H1 (cell line): ENCODE measurements around the gene RIN3. TPM values are rescaled to one million over a fixed set of nuclear protein-coding genes. Genes with fewer than 3 reads are reported as not detected.

Experiments used
- CTCF ChIA-PET: fragments of 300-600 bp; sonication (Branson Sonifier 250); formaldehyde crosslinking; loops from one replicate; lab custom pipeline; 2021; ENCODE audit not compliant: partially characterized antibody; lab: Charles Lee
- POLR2A ChIA-PET: fragments of 300-600 bp; sonication (Branson Sonifier 250); formaldehyde crosslinking; loops from one replicate; lab custom pipeline; 2021; ENCODE audit warnings: inconsistent platforms; ENCODE audit not compliant: partially characterized antibody; lab: Charles Lee
- DNase-seq, 2 experiments: peaks; one replicate each; pipeline versions ENCODE4 v3.0.0 to v3.0.0-alpha.2; 2010 to 2022; ENCODE audit warnings: low spot score in 2 of 2, low read depth in 1 of 2, mixed read lengths in 1 of 2
- FAIRE-seq: peaks from 2 replicates; lab custom pipeline; 2011; peaks lifted over from hg19 to GRCh38; lab: Jason Lieb, UNC
- H2AFZ ChIP-seq: 2 replicates; pipeline ENCODE4 v1.8.1; 2012; ENCODE audit warnings: low read length, inconsistent platforms
- H2AK5ac ChIP-seq: 2 replicates; pipeline ENCODE4 v1.6.1; 2013; ENCODE audit warnings: low read depth, low read length
- H2BK120ac ChIP-seq: replicated peaks from 2 replicates; pipeline ENCODE3; 2013; ENCODE audit warnings: low read depth, low read length, inconsistent platforms
- H2BK12ac ChIP-seq: 2 replicates; pipeline ENCODE4 v1.6.1; 2013; ENCODE audit warnings: low read depth, low read length
- H2BK15ac ChIP-seq: 2 replicates; pipeline ENCODE4 v1.6.1; 2013; ENCODE audit warnings: low read length
- H2BK20ac ChIP-seq: 2 replicates; pipeline ENCODE4 v1.6.1; 2013; ENCODE audit warnings: low read length
- H2BK5ac ChIP-seq: 2 replicates; pipeline ENCODE4 v1.6.1; 2013; ENCODE audit warnings: low read depth, low read length
- H3K14ac ChIP-seq: 2 replicates; pipeline ENCODE4 v1.6.1; 2013; ENCODE audit warnings: inconsistent platforms; ENCODE audit not compliant: insufficient read length
- H3K18ac ChIP-seq: 2 replicates; pipeline ENCODE4 v1.6.1; 2013; ENCODE audit warnings: low read length; ENCODE audit errors: extremely low read depth
- H3K23ac ChIP-seq: 2 replicates; pipeline ENCODE4 v1.6.1; 2013; ENCODE audit warnings: inconsistent platforms; ENCODE audit not compliant: insufficient read length
- H3K23me2 ChIP-seq: 2 replicates; pipeline ENCODE4 v1.6.1; 2013; ENCODE audit warnings: low read depth, low read length
- H3K27ac ChIP-seq: 2 replicates; pipeline ENCODE4 v1.6.1; 2011; ENCODE audit warnings: low read depth, low read length, inconsistent platforms
- H3K27me3 ChIP-seq, 4 experiments: replicated peaks in 1 of 4; 1 replicate in 1 of 4; 2 replicates in 3 of 4; pipeline versions ENCODE4 v1.6.1 to v1.8.1; 2011 to 2013; ENCODE audit warnings: low read length in 3 of 4, mild to moderate bottlenecking in 3 of 4, inconsistent platforms in 2 of 4, mixed read lengths in 2 of 4, moderate library complexity in 1 of 4; ENCODE audit not compliant: control insufficient read depth in 3 of 4, insufficient read depth in 3 of 4; ENCODE audit errors: extremely low read depth in 1 of 4
- H3K36me3 ChIP-seq, 4 experiments: 2 replicates each; pipeline versions ENCODE4 v1.6.1 to v1.8.1; 2011 to 2013; ENCODE audit warnings: mild to moderate bottlenecking in 4 of 4, low read length in 3 of 4, moderate library complexity in 2 of 4, control low read depth in 1 of 4, inconsistent platforms in 1 of 4; ENCODE audit not compliant: insufficient read depth in 4 of 4, control insufficient read depth in 2 of 4
- H3K4ac ChIP-seq: replicated peaks from 2 replicates; pipeline ENCODE3; 2013; ENCODE audit warnings: low read length, low read depth, mixed read lengths, inconsistent platforms; ENCODE audit not compliant: insufficient read length
- H3K4me1 ChIP-seq, 4 experiments: replicated peaks in 1 of 4; 1 replicate in 1 of 4; 2 replicates in 3 of 4; pipeline versions ENCODE4 v1.6.1 to v1.8.1; 2011 to 2013; ENCODE audit warnings: low read length in 3 of 4, inconsistent platforms in 2 of 4, mixed read lengths in 1 of 4; ENCODE audit not compliant: insufficient read depth in 4 of 4, control insufficient read depth in 3 of 4
- H3K4me2 ChIP-seq, 2 experiments: 2 replicates each; pipeline versions ENCODE4 v1.6.1 to v1.8.1; 2011 to 2013; ENCODE audit warnings: low read depth in 2 of 2, low read length in 2 of 2, control low read depth in 1 of 2, inconsistent platforms in 1 of 2, mild to moderate bottlenecking in 1 of 2; ENCODE audit not compliant: insufficient read depth in 1 of 2
- H3K4me3 ChIP-seq, 4 experiments: fragments of 200-600, 300-600 bp in 1 of 4; sonication (generic), shearing (Covaris generic), sonication (Bioruptor Twin) in 1 of 4; 2 replicates each; pipeline versions ENCODE4 v1.5.1 to v1.8.1; 2011 to 2016; ENCODE audit warnings: low read length in 4 of 4, low read depth in 3 of 4, control low read depth in 2 of 4, inconsistent platforms in 2 of 4, mild to moderate bottlenecking in 2 of 4, mixed read lengths in 1 of 4, moderate library complexity in 1 of 4; ENCODE audit not compliant: insufficient read depth in 2 of 4; ENCODE audit errors: extremely low read depth in 1 of 4
- H3K56ac ChIP-seq: replicated peaks from 2 replicates; pipeline ENCODE3; 2013; ENCODE audit warnings: low read depth, mild to moderate bottlenecking, mixed read lengths, low read length, inconsistent platforms; ENCODE audit not compliant: insufficient read length
- H3K79me1 ChIP-seq: 2 replicates; pipeline ENCODE4 v1.6.1; 2013; ENCODE audit warnings: low read depth, low read length, control low read depth
- H3K79me2 ChIP-seq, 2 experiments: 2 replicates each; pipeline versions ENCODE4 v1.6.1 to v1.8.1; 2012 to 2013; ENCODE audit warnings: low read length in 2 of 2, mild to moderate bottlenecking in 2 of 2, inconsistent platforms in 1 of 2; ENCODE audit not compliant: insufficient read depth in 2 of 2, control insufficient read depth in 1 of 2
- H3K9ac ChIP-seq, 4 experiments: replicated peaks in 1 of 4; 1 replicate in 1 of 4; 2 replicates in 3 of 4; pipeline versions ENCODE4 v1.6.1 to v1.8.1; 2011 to 2013; ENCODE audit warnings: low read depth in 3 of 4, low read length in 3 of 4, control low read depth in 2 of 4, mild to moderate bottlenecking in 2 of 4, moderate library complexity in 2 of 4, inconsistent platforms in 1 of 4; ENCODE audit errors: extremely low read depth in 1 of 4
- H3K9me3 ChIP-seq, 2 experiments: 2 replicates each; pipeline versions ENCODE4 v1.6.1 to v1.8.1; 2012 to 2013; ENCODE audit warnings: mild to moderate bottlenecking in 2 of 2, moderate library complexity in 2 of 2, control low read depth in 1 of 2, inconsistent platforms in 1 of 2, low read depth in 1 of 2, low read length in 1 of 2, mixed read lengths in 1 of 2; ENCODE audit not compliant: insufficient read depth in 2 of 2
- H4K20me1 ChIP-seq, 2 experiments: replicated peaks in 1 of 2; 2 replicates each; pipeline versions ENCODE3 to v1.8.1; 2011 to 2013; ENCODE audit warnings: inconsistent platforms in 2 of 2, low read length in 2 of 2, mild to moderate bottlenecking in 1 of 2; ENCODE audit not compliant: insufficient read depth in 2 of 2, control insufficient read depth in 1 of 2
- H4K5ac ChIP-seq: 2 replicates; pipeline ENCODE4 v1.6.1; 2013; ENCODE audit warnings: low read length, low read depth, mixed read lengths, inconsistent platforms; ENCODE audit not compliant: insufficient read length
- H4K8ac ChIP-seq: 2 replicates; pipeline ENCODE4 v1.8.0; 2013; ENCODE audit warnings: mild to moderate bottlenecking, moderate library complexity, low read length, inconsistent platforms; ENCODE audit not compliant: insufficient read depth; ENCODE audit errors: extremely low read depth
- H4K91ac ChIP-seq: replicated peaks from 2 replicates; pipeline ENCODE3; 2013; ENCODE audit warnings: low read length, mixed read lengths, inconsistent platforms; ENCODE audit not compliant: insufficient read length
- BCL11A ChIP-seq, 2 experiments: IDR thresholded peaks; one replicate each; pipeline ENCODE4 v1.6.1; 2011; ENCODE audit warnings: low read depth in 2 of 2, low read length in 2 of 2, mild to moderate bottlenecking in 2 of 2
- FOSL1 ChIP-seq: IDR thresholded peaks from 2 replicates; pipeline ENCODE4 v1.6.1; 2011; ENCODE audit warnings: mild to moderate bottlenecking, low read depth, low read length, moderate library complexity; ENCODE audit not compliant: insufficient read depth
- HDAC6 ChIP-seq: IDR thresholded peaks from one replicate; pipeline ENCODE4 v1.7.1; 2012; ENCODE audit warnings: low read depth, mild to moderate bottlenecking, inconsistent platforms, low read length, moderate library complexity
- WGBS, 2 experiments: shearing (Covaris generic) in 1 of 2; methylation state at CpG; one replicate each; pipeline versions ENCODE4 v1.1.6 to v1.1.7; 2013 to 2015; ENCODE audit warnings: low lambda C conversion rate in 2 of 2, mixed read lengths in 2 of 2, inconsistent platforms in 1 of 2, low coverage in 1 of 2, missing lambda C conversion rate in 1 of 2; ENCODE audit not compliant: insufficient replicate concordance in 2 of 2, insufficient coverage in 1 of 2, insufficient read length in 1 of 2; ENCODE audit errors: extremely low coverage in 1 of 2, missing lambda C conversion rate in 1 of 2; 5-methylcytosine and 5-hydroxymethylcytosine counted together
- polyA plus RNA-seq, 7 experiments: library from polyadenylated mRNA; depleted of rRNA in 3 of 7; stranded (reverse) in 5 of 7; unstranded in 2 of 7; fragments of >200 nt in 5 of 7; fragments of 200-250 nt in 2 of 7; gene quantifications; 1 replicate in 5 of 7; 2 replicates in 1 of 7; 4 replicates in 1 of 7; pipeline versions ENCODE4 v1.2.1 to v1.2.3, GENCODE V29; 2011 to 2013; ENCODE audit warnings: missing spikeins in 2 of 7, mixed read lengths in 2 of 7
- total RNA-seq: library from RNA; stranded (reverse); fragmentation: NEBNext Ultra II Directional; extraction: Animal tissue kit (Norgen Biotek cat#: 25700); gene quantifications from 2 replicates; pipeline ENCODE4 v1.2.1, GENCODE V29; 2021

RIN3 gene
- total and polyA plus RNA-seq, 2 of the 8 experiments (the other 6 are each of a cell fraction or from before 2014, with no cell fraction given) = 0.59 to 1.5 TPM

GRCh38 chr14:92581966-92582566 lies 68.5 kb downstream of the RIN3 start:
- TF ChIP-seq HDAC6 (no peak), FOSL1 (no peak), BCL11A (IDR thresholded peaks at IDR 0.05; ENCODE audit: low read depth in 2 of 2, low read length in 2 of 2) (no peak)
- Histone ChIP-seq H3K4me2 (no peak overlapping the region), H3K4me3 (no peak overlapping the region), H3K27me3 (no peaks in the 10 kb centered on the region), H3K9me3 (peaks cover 2 to 4% of the 10 kb centered on the region in 2 experiments; a peak in 2 of 4 replicates), H2AFZ (no peak overlapping the region), H3K9ac (no peak overlapping the region), H3K79me1 (0 out of 2 replicates have a peak, but pooled peaks cover 2% of the 10 kb centered on the region), H3K27ac (no peak overlapping the region), H2BK120ac (no peak overlapping the region), H3K23ac (no peak overlapping the region), H3K4ac (no peak overlapping the region), H4K8ac (no peak overlapping the region), H2BK15ac (no peak overlapping the region), H3K36me3 (no peaks in the 10 kb centered on the region), H4K91ac (no peak overlapping the region), H3K4me1 (no peaks in the 10 kb centered on the region; a peak in 1 of 7 replicates), H3K79me2 (no peaks in the 10 kb centered on the region), H3K14ac (no peak overlapping the region), H4K20me1 (no peaks in the 10 kb centered on the region), H4K5ac (no peak overlapping the region), H3K23me2 (no peaks in the 10 kb centered on the region), H2BK5ac (no peak overlapping the region), H2AK5ac (no peak overlapping the region), H2BK20ac (no peak overlapping the region), H3K56ac (no peak overlapping the region), H3K18ac (no peak overlapping the region), H2BK12ac (no peak overlapping the region)
- ChIA-PET CTCF (interaction anchor here (0.6 to 1.4 kb wide), 2 partner anchors 40 to 100 kb away, joined by 3 read pairs; no protein-coding TSS in a partner anchor), POLR2A (no interaction called here)
- 91% methylated on average over 9 of the region's 11 CpGs; no CpG with 5 or more reads in 1 of the 2 experiments for WGBS, 2 experiments
- FAIRE-seq (no peak), DNase-seq (no peak)
